ENCODE data around the gene TCP11L2.
"Not testable (repeated sequence)": the region's sequence is repeated elsewhere in the genome, so short reads cannot be mapped to it uniquely, and the experiment has no call there.

The TCP11L2 gene

DNA sequence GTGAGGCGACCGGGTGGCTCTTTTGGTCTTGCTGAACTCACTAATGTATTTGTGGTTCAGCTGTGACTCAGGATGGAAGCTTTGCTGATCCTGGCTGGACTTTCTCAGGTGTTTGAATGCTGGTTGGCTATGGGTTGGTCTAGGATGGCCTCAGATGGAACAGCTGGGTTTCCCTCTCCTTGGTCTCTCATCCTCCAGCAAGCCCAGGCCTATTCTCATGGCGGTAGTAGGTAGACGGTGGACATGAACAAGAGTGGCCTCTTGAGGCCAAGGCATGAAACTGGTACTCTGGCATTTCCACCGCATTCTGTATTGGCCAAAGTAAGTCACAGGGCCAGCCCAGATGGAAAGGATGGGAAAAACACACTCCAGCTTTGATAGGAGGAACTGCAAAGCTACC lies 43.2 kb downstream of the TCP11L2 start:
- DNase-seq, result no peak

DNA sequence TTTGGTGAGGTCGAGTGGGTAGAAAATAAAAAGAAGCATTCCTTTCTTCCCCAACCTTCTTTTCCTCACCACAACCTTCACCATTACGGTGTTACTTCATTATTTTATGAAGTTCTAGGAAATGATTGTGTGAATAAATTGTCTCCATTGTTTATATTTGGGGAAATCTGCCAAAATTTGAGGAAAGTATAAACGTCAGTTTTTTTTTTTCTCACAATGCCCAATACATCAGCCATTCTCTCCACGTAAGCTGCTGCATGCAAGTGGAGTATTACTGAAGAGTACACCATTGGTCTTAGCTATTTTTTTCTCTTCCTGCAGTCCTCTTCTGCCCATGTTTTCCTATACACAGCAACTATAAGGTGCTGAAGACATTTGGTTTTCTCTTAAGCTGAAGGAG lies 45.9 kb downstream of the TCP11L2 start:
- no peak for DNase-seq

DNA sequence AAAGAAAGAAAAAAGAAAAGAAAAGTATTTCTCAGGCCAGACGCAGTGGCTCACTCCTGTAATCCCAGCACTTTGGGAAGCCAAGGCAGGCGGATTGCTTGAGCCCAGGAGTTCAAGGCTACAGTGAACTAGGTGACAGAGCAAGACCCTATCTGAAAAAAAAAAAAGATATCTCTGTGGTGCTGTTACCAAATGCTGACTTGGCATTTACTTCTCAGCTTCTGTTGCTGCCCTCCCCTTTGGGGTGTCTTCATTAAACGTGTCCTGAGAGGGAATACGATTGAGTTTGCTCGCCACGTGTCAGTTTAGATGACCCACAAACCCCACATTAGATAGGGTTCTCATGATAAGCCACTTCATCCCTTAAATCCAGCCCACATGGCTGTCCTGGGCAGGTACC lies 50.6 kb downstream of the TCP11L2 start:
- no peak for DNase-seq

DNA sequence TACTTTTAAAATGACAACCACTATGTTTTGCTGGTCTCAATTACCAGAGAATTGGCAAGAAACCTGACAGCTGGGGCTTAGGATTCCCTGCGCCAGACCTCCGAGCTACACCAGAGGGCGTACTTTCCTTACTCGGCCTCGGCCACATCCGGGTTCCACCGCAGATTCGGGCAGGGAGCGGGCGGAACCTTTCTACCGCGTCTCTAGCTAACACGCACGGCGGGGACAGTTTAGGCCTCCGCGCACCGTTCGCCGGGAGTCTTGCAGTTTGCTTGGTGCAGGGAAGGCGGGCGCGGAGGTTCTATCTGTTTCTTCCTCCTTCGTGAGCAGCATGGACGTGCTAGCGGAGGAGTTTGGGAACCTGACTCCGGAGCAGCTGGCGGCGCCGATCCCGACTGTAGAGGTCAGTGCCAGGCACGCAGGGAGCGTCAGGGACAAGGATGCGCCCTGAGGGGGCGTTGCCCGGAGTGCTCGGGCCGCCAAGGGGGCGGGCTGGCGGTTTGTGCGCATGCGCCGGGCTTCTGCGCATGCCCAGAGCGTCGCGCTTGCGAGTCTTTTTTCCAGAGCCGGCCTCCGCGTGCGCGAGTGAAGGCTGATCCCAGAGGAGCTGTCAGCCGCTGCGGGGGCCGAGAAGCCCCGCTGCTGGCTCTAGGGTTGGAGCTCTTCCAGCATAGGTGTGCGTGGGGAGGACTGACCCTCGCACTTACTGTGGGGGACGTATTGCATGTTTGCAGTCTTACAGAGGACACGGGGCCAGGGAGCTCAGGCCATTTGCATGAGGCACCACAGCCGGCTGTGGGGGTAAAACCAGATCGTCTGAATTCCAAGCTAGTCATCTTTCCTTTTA lies 55.2 kb downstream of the TCP11L2 start, which contains the start of gene POLR3B:
Gene POLR3B (plus strand): TSS at position 200 of the 847 bp plus-strand sequence. CDS start 132 bp downstream, at position 332.
- DNase-seq, result peak; percentile 96

DNA sequence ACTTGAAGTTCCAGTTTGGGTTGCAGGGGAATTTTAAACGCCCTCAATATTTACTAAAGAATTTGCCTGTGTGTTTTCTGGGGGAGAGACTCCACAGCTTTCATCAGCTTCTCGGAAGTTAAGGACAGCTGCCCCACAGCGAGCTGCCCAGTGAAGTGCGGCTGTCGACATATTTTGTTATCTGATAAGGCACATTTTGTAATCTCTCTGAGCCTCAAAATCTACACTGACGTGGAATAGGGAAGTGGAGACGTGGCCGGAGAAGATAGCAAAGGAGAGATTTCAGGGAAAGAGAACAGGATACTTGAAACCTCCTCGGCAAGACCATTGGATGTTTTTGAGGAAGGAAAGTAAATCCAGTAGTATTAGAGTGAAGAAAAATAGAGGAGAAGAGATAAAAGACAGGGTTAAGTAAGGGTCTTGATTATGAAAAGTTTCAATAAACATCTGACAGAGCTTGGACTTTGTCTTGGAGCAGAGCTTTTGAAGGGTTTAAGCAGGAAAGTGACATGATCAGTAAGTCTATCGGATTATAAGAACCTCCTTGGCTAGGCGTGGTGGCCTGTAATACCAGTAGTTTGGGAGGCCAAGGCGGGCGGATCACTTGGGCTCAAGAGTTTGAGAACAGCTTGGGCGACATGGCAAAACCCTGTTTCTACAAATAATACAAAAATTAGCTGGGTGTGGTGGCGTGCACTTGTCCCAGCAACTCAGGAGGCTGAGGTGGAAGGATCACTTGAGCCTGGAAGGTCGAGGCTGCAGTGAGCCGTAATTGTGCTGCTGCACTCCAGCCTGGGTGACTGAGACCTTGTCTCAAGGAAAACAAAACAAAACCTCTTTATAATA lies 56.1 kb downstream of the TCP11L2 start:
- no peak for DNase-seq

DNA sequence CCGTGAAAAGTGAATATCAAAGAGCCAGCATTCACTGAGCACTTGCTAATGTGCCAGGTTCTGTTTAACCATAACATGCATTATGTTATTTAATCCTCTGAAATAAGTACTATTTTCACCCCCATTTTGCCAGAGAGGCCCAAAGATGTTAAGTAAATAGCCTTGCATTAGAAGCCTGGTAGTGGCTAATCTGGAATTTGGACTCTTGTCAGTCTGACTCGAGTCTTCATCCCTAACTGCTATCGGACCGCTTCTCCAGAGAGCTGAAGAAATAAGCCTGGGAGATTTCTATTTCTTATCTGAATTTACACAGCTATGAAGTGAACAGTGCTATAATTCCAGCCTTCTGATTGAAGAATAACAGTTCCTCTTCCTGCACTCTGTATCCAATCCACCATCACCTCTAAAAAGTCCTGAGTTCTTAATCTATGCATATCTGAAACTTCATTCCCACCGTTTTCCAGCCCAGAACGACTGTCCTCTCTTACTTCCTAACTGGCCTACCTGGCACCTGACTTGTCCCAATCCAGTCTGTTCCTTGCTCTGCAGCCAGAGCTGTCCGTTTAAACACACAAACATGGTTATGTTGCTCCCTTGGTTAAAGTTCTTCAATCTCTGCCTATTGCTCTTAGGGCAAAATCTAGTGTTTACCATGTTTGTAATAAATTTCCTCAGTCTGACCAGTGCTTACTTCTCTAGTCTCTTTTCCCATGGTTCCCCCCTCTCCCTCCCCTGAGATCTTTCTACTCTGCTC lies 57.3 kb downstream of the TCP11L2 start:
- no peak for DNase-seq

DNA sequence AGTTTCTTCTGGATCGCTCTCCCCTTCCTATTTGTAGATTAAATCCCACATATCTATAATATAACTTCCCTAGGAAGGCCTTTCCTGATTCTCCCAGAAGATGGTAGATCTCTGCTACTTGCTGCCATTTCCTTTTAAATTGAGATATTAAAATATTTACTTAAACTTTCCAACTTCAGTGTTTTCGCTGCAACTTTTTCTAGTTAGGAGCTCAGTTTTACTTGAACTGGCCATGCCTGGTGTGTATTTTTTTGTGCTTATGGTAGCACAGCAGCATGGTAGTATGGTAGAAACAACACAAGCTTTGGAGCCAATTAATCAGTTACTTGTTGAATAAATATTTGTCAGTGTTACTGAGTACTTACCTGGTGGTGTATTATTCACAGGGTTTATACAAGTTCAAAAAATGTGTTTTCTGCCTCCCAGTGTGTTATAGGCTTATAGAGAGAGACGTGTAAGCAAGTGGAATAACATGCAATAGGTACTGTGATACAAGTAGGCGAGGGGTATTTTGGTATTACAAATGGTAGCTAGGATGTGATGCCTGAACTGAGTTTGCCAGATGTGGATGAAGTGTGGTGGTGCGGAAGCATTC lies 58.0 kb downstream of the TCP11L2 start:
- no peak for DNase-seq

DNA sequence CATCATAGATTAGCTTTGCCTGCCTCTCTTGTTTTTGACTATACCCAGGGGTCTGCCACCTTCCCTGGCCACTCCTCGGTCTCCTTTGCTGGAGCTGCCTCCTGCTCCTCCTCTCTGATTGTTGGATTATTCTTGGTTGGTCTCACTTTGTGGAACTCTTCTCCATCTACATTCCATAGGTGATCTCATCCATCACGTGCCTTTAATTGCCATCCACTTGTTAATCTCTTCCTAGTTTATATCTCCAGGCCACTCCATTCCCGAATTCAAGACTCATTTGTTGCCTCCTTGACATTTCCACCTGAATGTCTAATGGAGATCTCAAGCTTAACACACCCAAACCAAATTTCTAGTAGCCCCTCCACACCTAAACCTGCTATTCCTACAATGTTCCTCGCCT lies 60.4 kb downstream of the TCP11L2 start:
- DNase-seq, result no peak

DNA sequence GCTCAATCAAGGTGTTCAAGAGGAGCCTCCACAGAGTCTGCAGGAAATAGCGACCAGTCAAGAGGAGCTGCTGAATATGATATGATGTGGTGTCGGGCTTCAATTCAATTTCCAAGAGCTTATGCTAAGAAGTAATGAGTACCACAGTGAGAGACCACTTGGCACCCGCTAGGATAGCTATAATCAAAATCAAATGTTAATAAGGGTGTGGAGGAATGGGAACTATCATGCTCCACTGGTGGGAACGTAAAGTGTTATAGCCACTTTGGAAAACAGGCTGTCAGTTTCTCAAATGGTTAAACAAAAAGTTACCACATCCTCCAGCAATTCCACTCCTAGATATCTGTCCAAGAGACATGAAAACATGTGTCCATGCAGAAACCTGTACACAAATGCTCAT lies 61.7 kb downstream of the TCP11L2 start:
- no peak for DNase-seq

DNA sequence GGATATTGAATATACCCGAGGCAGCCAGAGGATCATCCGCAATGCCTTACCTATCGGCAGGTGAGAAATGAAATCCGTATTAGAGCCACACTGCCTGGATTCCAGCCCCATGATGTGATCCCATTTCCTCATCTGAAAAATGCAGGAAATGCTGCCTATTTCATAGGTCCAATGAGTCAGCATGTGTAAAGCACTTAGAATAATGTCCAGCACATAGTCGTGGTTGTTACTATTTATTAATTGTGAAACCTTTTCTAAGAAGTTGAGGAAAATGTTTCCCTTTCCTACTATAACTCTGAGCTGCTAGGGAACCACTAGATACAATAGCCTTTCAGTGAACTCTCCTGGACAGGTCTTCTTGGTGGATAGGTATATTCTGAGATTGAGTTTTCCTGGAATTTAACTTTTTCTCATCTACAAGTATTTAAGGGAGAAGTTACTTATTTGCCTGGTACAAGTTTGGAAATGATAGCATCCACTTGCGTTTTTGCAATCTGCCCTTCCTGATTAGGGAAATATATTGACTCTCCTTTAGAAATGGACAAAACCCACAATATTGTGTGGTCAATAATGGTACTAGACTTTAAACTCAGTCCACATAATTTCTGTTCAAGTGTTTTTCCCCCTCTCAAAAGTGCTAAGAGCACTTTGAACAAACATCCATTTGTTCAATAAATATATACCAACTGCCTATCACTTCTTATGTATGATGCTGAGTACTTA lies 67.3 kb downstream of the TCP11L2 start:
- no peak for DNase-seq

DNA sequence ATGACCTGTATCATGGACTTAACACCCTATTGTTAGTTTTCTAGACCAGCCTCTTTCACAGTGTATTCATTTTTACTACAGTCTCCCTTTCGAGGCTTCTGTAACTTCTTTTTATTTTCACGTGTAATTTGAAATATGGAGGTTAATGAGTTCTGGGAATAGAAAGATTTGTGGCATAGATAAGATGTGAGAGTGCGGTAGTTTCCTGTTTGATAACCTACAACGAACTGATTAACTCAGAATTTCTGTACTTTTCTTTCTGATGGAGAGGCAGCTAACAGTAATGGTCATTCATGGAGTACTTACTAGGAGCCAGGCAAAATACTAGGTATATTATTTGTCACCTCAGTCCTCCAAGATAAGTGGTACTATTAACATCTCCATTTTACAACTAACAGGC lies 76.3 kb downstream of the TCP11L2 start:
- no peak for DNase-seq

DNA sequence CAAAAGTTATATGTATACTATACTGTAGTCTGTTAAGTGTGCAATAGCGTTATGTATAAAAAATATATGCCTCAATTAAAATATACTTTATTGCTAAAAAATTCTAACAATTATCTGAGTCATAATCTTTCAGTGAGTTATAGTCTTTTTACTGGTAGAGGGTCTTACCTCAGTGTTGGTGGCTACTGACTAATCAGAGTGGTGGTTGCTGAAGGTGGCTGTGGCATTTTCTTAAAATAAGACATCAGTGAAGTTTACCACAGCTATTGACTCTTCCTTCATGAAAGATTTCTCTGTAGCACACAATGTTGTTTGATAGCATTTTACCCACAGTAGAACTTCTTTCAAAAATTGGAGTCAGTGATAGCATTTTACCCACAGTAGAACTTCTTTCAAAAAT lies 78.4 kb downstream of the TCP11L2 start:
- DNase-seq, result no peak

DNA sequence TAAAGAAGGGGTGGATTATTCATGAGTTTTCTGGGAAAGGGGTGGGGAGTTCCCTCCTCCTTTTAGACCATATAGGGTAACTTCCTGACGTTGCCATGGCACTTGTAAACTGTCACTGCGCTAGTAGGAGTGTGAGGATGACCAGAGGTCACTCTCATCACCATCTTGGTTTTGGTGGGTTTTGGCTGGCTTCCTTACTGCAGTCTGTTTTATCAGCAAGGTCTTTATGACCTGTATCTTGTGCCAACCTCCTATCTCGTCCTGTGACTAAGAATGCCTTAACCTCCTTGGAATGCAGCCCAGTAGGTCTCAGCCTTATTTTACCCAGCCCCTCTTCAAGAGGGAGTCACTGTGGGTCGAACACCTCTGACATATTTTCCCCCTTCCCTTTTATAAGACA lies 79.3 kb downstream of the TCP11L2 start:
- not testable (repeated sequence) for DNase-seq

DNA sequence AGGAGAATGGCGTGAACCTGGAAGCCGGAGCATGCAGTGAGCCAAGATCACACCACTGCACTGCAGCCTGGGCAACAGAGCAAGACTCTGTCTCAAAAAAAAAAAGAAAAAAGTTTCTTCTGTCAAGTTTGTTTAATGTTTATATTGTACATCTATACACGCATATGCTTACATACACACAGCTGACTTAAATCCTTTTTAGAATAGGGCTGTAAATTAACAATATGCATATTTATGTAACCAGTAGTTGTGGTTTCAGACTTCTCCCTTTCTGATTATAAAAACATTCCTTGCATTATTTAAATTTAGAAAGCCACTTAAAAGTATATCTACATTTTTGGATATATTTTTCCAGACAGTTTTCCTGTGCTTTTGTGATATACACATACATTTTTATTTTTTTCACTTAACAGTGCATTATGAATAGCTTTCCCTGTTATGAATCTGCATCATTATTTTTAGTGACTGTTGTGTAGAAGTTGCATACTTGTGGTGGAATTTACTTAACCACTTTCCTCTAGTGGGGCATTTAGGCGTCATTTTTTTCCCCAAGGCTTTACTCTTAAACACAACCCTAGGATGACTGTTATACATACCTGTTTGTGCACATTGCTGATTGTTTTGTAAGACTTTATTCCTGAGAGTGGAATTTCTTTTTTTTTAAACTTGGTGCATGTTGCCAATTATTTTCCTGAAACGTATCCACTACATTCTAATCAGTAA lies 84.4 kb downstream of the TCP11L2 start:
- no peak for DNase-seq

DNA sequence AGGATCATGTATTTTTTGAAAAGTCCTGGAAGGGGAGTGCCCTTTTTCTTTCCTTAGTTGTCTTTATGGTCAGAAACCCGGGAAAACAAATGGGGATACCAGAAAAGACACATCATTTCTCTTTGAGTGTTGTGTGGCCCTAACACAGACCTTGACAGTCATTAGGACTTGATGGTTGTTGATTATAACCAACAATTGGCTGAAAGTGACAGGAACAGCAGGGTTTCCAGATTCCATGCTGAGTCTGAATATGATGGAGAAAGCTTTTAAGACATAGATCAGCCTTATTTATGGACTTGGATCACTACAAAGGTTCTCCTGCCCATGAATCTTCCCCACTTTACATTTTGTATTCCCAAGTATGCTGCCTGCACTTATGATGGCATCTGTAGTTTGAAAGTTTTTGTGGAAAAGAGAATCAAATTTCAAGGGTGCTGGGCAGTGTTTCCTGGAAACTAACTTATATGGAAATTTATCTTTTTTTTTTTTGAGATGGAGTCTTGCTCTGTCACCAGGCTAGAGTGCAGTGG lies 85.4 kb downstream of the TCP11L2 start:
- no peak for DNase-seq

DNA sequence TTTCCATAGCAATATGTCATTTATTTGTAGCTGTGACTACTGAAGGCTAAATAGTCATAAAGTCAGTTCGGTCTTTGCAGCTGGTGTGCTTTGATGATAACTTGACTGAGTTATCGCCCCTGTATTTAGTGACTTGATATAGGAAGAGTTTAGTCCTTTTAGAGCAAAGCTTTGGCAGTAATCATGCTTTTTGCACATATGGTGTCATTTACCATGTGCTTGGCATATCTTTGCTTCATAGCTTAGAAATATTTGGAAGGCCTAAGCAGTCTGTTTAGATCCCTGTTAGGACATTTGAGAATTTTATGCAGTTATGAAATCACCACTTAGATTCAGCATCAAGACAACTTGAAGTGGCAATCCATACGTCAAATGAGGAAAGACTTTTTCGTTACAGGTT lies 86.6 kb downstream of the TCP11L2 start:
- DNase-seq, result no peak

DNA sequence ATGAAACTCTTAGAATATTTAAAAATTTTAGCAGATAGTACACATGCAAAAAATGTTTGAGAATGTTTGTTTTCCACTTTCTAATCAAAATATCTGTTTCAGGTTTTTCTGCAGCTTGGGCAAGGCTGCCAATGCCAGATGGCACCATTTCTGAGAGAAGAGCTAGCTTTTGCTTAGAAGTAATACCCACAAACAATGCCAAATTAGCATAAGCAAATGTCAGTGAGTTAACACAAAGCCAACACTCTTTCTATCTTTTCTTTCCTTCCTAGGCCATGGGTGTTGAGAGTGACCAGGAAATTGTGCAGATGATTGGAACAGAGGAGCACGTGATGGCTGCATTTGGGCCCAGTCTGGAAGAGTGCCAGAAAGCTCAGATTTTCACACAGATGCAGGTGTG lies 90.2 kb downstream of the TCP11L2 start:
- DNase-seq, result peak; percentile 16

All from NCI-H2171 treated with DMSO at 0.1 percent for 48 hours (cell line).